ENCODE data around the gene TAP1. TPM values are rescaled to one million over a fixed set of nuclear protein-coding genes. Genes with fewer than 3 reads are reported as not detected.
"Not testable (repeated sequence)": the region's sequence is repeated elsewhere in the genome, so short reads cannot be mapped to it uniquely, and the experiment has no call there.

Gene TAP1
- total RNA-seq, 3 donors from 2014 or later: 457 to 505 (median 503) TPM

- not testable (repeated sequence) for H3K27me3 Mint-ChIP-seq (ENCODE audit: low read depth); H3K9me3 Mint-ChIP-seq
Observed at GRCh38 chr6:32873947-32874346, 20.4 kb upstream of the TAP1 start.

GRCh38 chr6:32868257-32868788, 14.8 kb upstream of the TAP1 start:
- Mint-ChIP-seq H3K4me3 (no peak overlapping the region), H3K4me1 (ENCODE audit: low read depth) (peaks cover 34% of the 10 kb centered on the region)
- peak; percentile 83 to 85 for ATAC-seq

More at GRCh38 chr6:32873947-32874346, 20.4 kb upstream of the TAP1 start:
- H3K36me3 Mint-ChIP-seq (ENCODE audit: insufficient read depth); DNase-seq; ATAC-seq; H3K4me1 Mint-ChIP-seq (ENCODE audit: low read depth); H3K4me3 Mint-ChIP-seq: not testable (repeated sequence)

DNA sequence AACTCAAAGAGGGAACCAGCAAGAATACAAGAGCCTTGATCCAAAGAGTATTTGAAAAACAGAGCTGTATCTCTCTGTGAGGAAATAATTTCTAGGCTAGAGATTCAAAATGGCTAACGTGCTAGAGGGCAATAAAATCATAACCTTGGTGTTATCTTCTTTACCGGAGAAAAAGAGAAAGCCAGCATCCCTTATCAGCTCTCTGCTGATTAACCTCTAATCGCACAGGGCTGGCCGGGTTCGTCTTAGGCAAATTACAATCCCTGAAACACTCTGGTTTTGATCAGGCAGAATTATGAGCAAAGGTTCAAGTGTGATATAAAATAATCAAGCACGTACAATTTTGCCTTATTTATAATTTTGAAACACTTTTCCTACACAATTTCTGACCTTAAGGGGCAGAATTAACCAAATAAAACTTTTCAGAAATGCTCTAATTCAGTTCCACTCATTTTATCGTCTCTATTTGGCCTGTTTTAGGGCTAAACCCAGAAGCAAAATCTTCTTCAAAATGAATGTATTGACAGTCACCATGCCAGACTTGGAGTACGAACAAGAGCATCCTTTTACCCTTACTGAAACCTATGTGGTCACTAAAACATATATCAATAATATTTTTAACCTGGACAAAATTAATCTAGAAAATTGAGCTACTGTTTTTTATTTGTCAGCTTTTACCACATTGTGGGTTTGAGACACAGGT, 14.2 kb upstream of the TAP1 start:
- Mint-ChIP-seq H3K27me3 (ENCODE audit: low read depth) (no peaks in the 10 kb centered on the region), H3K36me3 (ENCODE audit: insufficient read depth) (peaks cover 2% of the 10 kb centered on the region), H3K9me3 (no peaks in the 10 kb centered on the region), H3K4me1 (ENCODE audit: low read depth) (peaks cover 34% of the 10 kb centered on the region), H3K4me3 (peak overlapping the region; percentile 53)
- ATAC-seq (peak; percentile 13 to 34), DNase-seq (no peak)

More at GRCh38 chr6:32868257-32868788, 14.8 kb upstream of the TAP1 start:
- Mint-ChIP-seq H3K36me3 (ENCODE audit: insufficient read depth) (peaks cover 2% of the 10 kb centered on the region), H3K27me3 (ENCODE audit: low read depth) (no peaks in the 10 kb centered on the region), H3K9me3 (no peaks in the 10 kb centered on the region)
- DNase-seq: peak; percentile 89

DNA sequence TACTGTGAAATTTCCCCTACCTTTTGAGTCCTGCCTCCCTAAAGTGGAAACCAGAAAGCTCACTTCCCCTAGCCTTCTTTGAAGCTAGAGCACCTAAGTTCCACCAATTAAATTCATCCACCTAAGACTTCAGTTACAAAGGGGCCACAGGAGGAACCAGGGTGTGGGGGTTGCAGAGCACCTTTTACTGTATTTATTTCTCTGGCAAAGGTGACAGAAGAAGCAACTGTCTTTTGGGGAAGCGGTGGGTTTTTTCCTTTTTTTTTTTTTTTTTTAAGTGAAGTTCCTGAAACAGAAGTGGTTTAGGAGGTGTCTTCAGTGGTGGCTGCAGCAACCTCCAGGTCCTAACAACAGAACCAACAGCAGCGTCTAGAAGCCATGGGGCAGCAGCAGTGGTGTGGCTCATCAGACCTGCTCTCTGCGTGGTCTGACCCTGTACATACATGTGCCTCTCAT, 13.5 kb upstream of the TAP1 start:
- peaks cover 34% of the 10 kb centered on the region for H3K4me1 Mint-ChIP-seq (ENCODE audit: low read depth)
- H3K4me3 Mint-ChIP-seq: peak overlapping the region; percentile 53
- H3K27me3 Mint-ChIP-seq (ENCODE audit: low read depth): no peaks in the 10 kb centered on the region
- H3K9me3 Mint-ChIP-seq: no peaks in the 10 kb centered on the region
- ATAC-seq (peak; percentile 35 to 50), DNase-seq (no peak)
- peaks cover 2% of the 10 kb centered on the region for H3K36me3 Mint-ChIP-seq (ENCODE audit: insufficient read depth)

- Mint-ChIP-seq H3K9me3 (no peaks in the 10 kb centered on the region), H3K36me3 (ENCODE audit: insufficient read depth) (peaks cover 4% of the 10 kb centered on the region), H3K4me1 (ENCODE audit: low read depth) (peaks cover 34% of the 10 kb centered on the region), H3K4me3 (no peak overlapping the region), H3K27me3 (ENCODE audit: low read depth) (no peaks in the 10 kb centered on the region)
- DNase-seq: no peak
- no peak for ATAC-seq
Observed at GRCh38 chr6:32865724-32866443, 12.4 kb upstream of the TAP1 start.

GRCh38 chr6:32862725-32863124, 9.2 kb upstream of the TAP1 start:
- Mint-ChIP-seq H3K4me3 (no peak overlapping the region), H3K27me3 (ENCODE audit: low read depth) (no peaks in the 10 kb centered on the region), H3K4me1 (ENCODE audit: low read depth) (peaks cover 48% of the 10 kb centered on the region), H3K9me3 (no peaks in the 10 kb centered on the region), H3K36me3 (ENCODE audit: insufficient read depth) (peaks cover 29% of the 10 kb centered on the region)
- no peak for DNase-seq
- no peak for ATAC-seq

DNA sequence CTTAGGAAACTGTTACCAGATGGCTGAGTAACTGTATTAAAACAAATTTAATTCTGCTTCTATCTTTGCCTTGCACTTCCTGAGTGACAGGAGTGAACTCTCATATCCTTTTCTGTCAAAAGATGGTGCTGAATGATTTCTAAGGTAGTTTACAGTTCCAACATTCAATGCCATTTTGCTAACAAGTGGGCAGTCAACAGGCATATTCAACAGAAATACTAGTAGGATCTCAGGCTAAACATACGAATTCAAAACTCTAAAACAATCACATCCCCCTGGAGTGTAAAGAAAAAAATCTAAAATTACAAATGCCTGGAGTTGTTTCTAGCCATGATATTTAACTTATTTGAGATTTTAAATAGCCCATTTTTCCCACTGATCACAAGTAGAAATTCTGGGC, 7.2 kb upstream of the TAP1 start:
- Mint-ChIP-seq H3K36me3 (ENCODE audit: insufficient read depth) (peaks cover 43% of the 10 kb centered on the region), H3K9me3 (no peaks in the 10 kb centered on the region), H3K4me1 (ENCODE audit: low read depth) (peaks cover 46% of the 10 kb centered on the region), H3K4me3 (no peak overlapping the region), H3K27me3 (ENCODE audit: low read depth) (no peaks in the 10 kb centered on the region)
- DNase-seq (no peak), ATAC-seq (no peak)

DNA sequence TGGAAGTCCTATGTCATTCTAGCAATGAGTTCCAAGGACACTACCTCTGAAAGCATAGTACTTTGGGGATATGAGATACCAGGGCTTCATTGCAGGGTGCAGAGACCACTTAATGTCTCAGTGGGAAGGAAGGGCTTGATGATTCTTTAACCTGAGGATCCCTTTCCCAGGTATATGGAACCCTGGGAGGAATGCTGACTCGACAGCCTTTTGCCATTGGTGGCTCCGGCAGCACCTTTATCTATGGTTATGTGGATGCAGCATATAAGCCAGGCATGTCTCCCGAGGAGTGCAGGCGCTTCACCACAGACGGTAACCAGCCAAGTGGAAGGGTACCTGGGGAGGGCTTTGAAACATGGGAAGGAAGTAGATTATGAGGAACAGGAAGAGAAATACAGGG, 4.7 kb upstream of the TAP1 start:
- no peaks in the 10 kb centered on the region for H3K9me3 Mint-ChIP-seq
- H3K4me1 Mint-ChIP-seq (ENCODE audit: low read depth): peaks cover 50% of the 10 kb centered on the region
- H3K4me3 Mint-ChIP-seq: peak overlapping the region; percentile 45
- peaks cover 46% of the 10 kb centered on the region for H3K36me3 Mint-ChIP-seq (ENCODE audit: insufficient read depth)
- DNase-seq (no peak), ATAC-seq (no peak)
- no peaks in the 10 kb centered on the region for H3K27me3 Mint-ChIP-seq (ENCODE audit: low read depth)

- Mint-ChIP-seq H3K4me3 (peak overlapping the region; percentile 25), H3K27me3 (ENCODE audit: low read depth) (no peaks in the 10 kb centered on the region), H3K36me3 (ENCODE audit: insufficient read depth) (peaks cover 53% of the 10 kb centered on the region), H3K4me1 (ENCODE audit: low read depth) (peaks cover 50% of the 10 kb centered on the region), H3K9me3 (no peaks in the 10 kb centered on the region)
- DNase-seq: no peak
- ATAC-seq: no peak
Observed at GRCh38 chr6:32857156-32857891, 3.8 kb upstream of the TAP1 start.

DNA sequence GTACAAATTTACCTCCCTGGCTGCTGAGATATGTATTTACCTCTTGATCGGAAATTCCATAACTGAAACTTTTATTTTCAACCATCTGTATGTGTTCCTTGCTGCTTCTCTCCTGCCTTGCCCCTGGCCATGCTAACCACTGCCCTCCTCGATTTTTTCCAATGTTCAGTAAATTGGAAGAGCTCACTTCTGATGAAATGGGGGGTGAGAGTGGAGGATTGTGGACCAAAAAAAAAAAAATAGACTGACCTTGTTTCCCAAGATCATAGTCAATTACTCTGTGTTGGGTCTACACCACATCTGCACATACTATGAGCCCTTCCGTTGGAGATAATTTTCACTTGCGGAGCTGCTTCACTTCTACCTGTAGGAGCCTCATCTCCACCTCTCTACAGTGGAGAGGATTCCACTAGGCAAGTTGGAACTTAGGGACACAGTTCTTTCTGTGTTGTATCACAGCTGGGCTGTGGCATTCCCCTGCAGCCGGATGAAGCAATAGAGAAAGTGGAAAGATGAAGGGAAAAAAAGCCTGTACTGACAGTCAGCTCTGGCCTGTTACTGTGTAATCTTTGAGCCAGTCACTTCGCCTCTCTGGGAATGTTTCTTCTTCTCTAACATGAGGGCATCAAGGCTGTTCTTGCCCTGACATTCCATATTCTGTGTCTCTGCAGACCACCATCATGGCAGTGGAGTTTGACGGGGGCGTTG, 2.1 kb upstream of the TAP1 start:
- H3K4me1 Mint-ChIP-seq (ENCODE audit: low read depth): peaks cover 64% of the 10 kb centered on the region
- peak overlapping the region; percentile 100 for H3K4me3 Mint-ChIP-seq
- no peak for DNase-seq
- ATAC-seq: no peak
- peaks cover 64% of the 10 kb centered on the region for H3K36me3 Mint-ChIP-seq (ENCODE audit: insufficient read depth)
- H3K9me3 Mint-ChIP-seq: no peaks in the 10 kb centered on the region
- no peaks in the 10 kb centered on the region for H3K27me3 Mint-ChIP-seq (ENCODE audit: low read depth)

- H3K4me3 Mint-ChIP-seq: peak overlapping the region; percentile 100
- ATAC-seq (peak; percentile 30), DNase-seq (peak; percentile 64)
- no peaks in the 10 kb centered on the region for H3K27me3 Mint-ChIP-seq (ENCODE audit: low read depth)
- peaks cover 69% of the 10 kb centered on the region for H3K4me1 Mint-ChIP-seq (ENCODE audit: low read depth)
- H3K9me3 Mint-ChIP-seq: no peaks in the 10 kb centered on the region
- H3K36me3 Mint-ChIP-seq (ENCODE audit: insufficient read depth): peaks cover 70% of the 10 kb centered on the region
Observed at GRCh38 chr6:32854376-32855178, 1.1 kb upstream of the TAP1 start.

DNA sequence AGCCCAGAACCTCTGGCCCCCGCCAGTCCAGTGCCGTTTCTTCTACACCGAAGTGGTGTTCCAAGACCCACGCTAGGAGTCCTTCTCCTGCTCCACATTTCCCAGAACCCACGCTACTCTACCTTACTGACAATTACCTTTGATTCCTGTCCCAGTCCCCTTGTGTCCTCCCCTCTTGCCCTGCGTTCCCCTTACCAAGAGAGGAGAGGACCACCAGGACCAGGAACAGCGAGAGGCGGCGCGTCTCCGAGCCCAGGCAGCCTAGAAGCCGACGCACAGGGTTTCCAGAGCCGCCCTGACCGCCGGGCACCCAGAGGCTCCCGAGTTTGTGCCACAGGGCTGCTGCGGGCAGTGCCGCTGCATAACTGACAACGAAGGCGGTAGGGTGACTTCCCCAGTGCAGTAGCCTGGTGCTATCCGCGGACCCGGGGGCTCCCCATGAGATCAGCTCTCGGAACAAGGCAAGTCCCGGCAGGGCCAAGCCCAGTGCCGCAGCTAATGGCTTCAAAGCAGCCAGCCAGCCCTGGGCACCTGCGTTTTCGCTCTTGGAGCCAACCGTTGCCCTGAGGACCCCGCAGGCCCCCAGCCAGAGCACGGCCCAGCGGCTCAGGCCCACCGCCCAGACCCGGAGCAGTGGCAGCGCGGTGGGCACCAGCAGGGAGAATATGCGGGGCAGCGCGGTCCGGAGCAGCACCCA, 512 bp downstream of the TAP1 start:
- ATAC-seq (peak; percentile 25 to 40), DNase-seq (peak; percentile 54)
- H3K27me3 Mint-ChIP-seq (ENCODE audit: low read depth): no peaks in the 10 kb centered on the region
- peak overlapping the region; percentile 100 for H3K4me3 Mint-ChIP-seq
- H3K36me3 Mint-ChIP-seq (ENCODE audit: insufficient read depth): peaks cover 68% of the 10 kb centered on the region
- H3K4me1 Mint-ChIP-seq (ENCODE audit: low read depth): peaks cover 69% of the 10 kb centered on the region
- no peaks in the 10 kb centered on the region for H3K9me3 Mint-ChIP-seq

Data from activated T-cell treated with anti-CD3 and anti-CD28 coated beads, Interleukin-2, amount 50 U/mL, for 4 hours (primary cell).